Measurements from ENCODE around the gene FOXL2NB. TPM values are rescaled to one million over a fixed set of nuclear protein-coding genes. Genes with fewer than 3 reads are reported as not detected.

Gene FOXL2NB
- total and polyA plus RNA-seq, 10 of the 15 experiments (the other 5 are each of a cell fraction or from before 2014, with no cell fraction given), result not detected

DNA sequence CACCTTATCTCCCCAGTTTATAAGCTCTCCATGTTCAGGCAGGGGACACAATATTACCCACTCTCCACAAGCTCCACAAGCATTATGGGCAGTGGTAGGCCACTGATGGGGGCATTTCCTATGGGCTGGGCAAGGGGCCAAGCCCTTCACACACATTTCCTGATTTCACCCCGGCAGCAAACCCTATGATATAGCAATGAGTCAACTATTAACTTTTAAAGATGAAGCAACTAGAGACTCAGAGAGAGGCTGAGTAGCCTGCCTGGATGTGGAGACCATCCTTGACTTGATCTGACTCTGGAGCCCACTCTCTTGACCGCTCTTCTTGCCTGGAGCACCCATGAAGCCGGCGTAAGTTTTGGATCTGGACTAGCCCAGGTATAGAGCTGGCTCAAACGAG is 27.4 kb downstream of the FOXL2NB start:
- ATAC-seq (no peak), DNase-seq (ENCODE audit: low read depth, low spot score) (no peak), FAIRE-seq (no peak)
- H3K36me3 ChIP-seq (ENCODE audit: control insufficient read depth in 2 of 2, insufficient read depth in 2 of 2, low read length in 1 of 2), result no peaks in the 10 kb centered on the region
- no peak overlapping the region for H3K4me2 ChIP-seq (ENCODE audit: control insufficient read depth, insufficient read depth)
- no peak overlapping the region for H3K27ac ChIP-seq (ENCODE audit: control insufficient read depth, insufficient read depth)
- H3K27me3 ChIP-seq (replicated peaks in 1 of 2; ENCODE audit: control insufficient read depth in 2 of 2, insufficient read depth in 2 of 2, low read length in 1 of 2), result no peaks in the 10 kb centered on the region
- H3K4me3 ChIP-seq, result no peak overlapping the region
- intact Hi-C loops (cut with micrococcal nuclease; ENCODE audit: unreplicated experiment), result no loop called here
- no peaks in the 10 kb centered on the region for H3K79me2 ChIP-seq (ENCODE audit: control insufficient read depth, insufficient read depth, low read length)
- POLR2A ChIA-PET, result no interaction called here
- H3K4me1 ChIP-seq (ENCODE audit: control insufficient read depth, insufficient read depth, low read length), result no peaks in the 10 kb centered on the region
- CTCF ChIA-PET, result no interaction called here
- SMC1A ChIA-PET (ENCODE audit: uncharacterized antibody, unreplicated experiment), result no interaction called here
- 44% methylated on average over 5 of the region's 5 CpGs for WGBS (ENCODE audit: insufficient coverage, insufficient replicate concordance, low lambda C conversion rate, missing lambda C conversion rate)
- BruUV-seq (replicated peaks), result no TSS peak
- H2AFZ ChIP-seq (ENCODE audit: control insufficient read depth, low read depth, low read length), result no peak overlapping the region
- RAD21 ChIA-PET (ENCODE audit: unreplicated experiment), result no interaction called here
- no peak overlapping the region for H3K9ac ChIP-seq (ENCODE audit: control insufficient read depth, insufficient read depth, low read length)
- H3K9me3 ChIP-seq (replicated peaks; ENCODE audit: control insufficient read depth, insufficient read depth, low read length), result no peaks in the 10 kb centered on the region
- no peaks in the 10 kb centered on the region for H4K20me1 ChIP-seq (ENCODE audit: control insufficient read depth, insufficient read depth)
- in situ Hi-C loops (cut with MboI), result no loop called here
- TF ChIP-seq BCL11A (IDR thresholded peaks at IDR 0.05; ENCODE audit: low read depth, low read length) (no peak), PAX8 (IDR thresholded peaks at IDR 0.05) (no peak), MEF2A (IDR thresholded peaks at IDR 0.05; ENCODE audit: insufficient read depth, low read depth, low read length) (no peak), ZNF384 (IDR thresholded peaks at IDR 0.05; ENCODE audit: borderline replicate concordance, low read depth, low read length) (no peak), CHD2 (IDR thresholded peaks at IDR 0.05; ENCODE audit: borderline replicate concordance, low read depth, low read length) (no peak), EP300 (IDR thresholded peaks at IDR 0.05; ENCODE audit: borderline replicate concordance in 1 of 2, control insufficient read depth in 1 of 2, low read depth in 2 of 2, low read length in 2 of 2) (no peak), SUPT20H (IDR thresholded peaks at IDR 0.05; ENCODE audit: borderline replicate concordance, control insufficient read depth, low read depth, low read length) (no peak), KAT2A (conservative IDR thresholded peaks at IDR 0.05; ENCODE audit: control insufficient read depth, low read depth, low read length) (no peak), FOS (IDR thresholded peaks at IDR 0.05; ENCODE audit: borderline replicate concordance, extremely low read depth, insufficient read length) (no peak), HCFC1 (IDR thresholded peaks at IDR 0.05; ENCODE audit: low read length) (no peak), PML (IDR thresholded peaks at IDR 0.05; ENCODE audit: low read length) (no peak)
- TF ChIP-seq, protein P1, sequence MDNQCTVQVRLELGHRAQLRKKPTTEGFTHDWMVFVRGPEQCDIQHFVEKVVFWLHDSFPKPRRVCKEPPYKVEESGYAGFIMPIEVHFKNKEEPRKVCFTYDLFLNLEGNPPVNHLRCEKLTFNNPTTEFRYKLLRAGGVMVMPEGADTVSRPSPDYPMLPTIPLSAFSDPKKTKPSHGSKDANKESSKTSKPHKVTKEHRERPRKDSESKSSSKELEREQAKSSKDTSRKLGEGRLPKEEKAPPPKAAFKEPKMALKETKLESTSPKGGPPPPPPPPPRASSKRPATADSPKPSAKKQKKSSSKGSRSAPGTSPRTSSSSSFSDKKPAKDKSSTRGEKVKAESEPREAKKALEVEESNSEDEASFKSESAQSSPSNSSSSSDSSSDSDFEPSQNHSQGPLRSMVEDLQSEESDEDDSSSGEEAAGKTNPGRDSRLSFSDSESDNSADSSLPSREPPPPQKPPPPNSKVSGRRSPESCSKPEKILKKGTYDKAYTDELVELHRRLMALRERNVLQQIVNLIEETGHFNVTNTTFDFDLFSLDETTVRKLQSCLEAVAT (IDR thresholded peaks at IDR 0.05), result no peak
- TF ChIP-seq, protein P2, sequence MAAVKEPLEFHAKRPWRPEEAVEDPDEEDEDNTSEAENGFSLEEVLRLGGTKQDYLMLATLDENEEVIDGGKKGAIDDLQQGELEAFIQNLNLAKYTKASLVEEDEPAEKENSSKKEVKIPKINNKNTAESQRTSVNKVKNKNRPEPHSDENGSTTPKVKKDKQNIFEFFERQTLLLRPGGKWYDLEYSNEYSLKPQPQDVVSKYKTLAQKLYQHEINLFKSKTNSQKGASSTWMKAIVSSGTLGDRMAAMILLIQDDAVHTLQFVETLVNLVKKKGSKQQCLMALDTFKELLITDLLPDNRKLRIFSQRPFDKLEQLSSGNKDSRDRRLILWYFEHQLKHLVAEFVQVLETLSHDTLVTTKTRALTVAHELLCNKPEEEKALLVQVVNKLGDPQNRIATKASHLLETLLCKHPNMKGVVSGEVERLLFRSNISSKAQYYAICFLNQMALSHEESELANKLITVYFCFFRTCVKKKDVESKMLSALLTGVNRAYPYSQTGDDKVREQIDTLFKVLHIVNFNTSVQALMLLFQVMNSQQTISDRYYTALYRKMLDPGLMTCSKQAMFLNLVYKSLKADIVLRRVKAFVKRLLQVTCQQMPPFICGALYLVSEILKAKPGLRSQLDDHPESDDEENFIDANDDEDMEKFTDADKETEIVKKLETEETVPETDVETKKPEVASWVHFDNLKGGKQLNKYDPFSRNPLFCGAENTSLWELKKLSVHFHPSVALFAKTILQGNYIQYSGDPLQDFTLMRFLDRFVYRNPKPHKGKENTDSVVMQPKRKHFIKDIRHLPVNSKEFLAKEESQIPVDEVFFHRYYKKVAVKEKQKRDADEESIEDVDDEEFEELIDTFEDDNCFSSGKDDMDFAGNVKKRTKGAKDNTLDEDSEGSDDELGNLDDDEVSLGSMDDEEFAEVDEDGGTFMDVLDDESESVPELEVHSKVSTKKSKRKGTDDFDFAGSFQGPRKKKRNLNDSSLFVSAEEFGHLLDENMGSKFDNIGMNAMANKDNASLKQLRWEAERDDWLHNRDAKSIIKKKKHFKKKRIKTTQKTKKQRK (IDR thresholded peaks at IDR 0.05; ENCODE audit: low read depth, low read length), result no peak
- TF ChIP-seq, protein P3, sequence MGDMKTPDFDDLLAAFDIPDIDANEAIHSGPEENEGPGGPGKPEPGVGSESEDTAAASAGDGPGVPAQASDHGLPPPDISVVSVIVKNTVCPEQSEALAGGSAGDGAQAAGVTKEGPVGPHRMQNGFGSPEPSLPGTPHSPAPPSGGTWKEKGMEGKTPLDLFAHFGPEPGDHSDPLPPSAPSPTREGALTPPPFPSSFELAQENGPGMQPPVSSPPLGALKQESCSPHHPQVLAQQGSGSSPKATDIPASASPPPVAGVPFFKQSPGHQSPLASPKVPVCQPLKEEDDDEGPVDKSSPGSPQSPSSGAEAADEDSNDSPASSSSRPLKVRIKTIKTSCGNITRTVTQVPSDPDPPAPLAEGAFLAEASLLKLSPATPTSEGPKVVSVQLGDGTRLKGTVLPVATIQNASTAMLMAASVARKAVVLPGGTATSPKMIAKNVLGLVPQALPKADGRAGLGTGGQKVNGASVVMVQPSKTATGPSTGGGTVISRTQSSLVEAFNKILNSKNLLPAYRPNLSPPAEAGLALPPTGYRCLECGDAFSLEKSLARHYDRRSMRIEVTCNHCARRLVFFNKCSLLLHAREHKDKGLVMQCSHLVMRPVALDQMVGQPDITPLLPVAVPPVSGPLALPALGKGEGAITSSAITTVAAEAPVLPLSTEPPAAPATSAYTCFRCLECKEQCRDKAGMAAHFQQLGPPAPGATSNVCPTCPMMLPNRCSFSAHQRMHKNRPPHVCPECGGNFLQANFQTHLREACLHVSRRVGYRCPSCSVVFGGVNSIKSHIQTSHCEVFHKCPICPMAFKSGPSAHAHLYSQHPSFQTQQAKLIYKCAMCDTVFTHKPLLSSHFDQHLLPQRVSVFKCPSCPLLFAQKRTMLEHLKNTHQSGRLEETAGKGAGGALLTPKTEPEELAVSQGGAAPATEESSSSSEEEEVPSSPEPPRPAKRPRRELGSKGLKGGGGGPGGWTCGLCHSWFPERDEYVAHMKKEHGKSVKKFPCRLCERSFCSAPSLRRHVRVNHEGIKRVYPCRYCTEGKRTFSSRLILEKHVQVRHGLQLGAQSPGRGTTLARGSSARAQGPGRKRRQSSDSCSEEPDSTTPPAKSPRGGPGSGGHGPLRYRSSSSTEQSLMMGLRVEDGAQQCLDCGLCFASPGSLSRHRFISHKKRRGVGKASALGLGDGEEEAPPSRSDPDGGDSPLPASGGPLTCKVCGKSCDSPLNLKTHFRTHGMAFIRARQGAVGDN (IDR thresholded peaks at IDR 0.05), result no peak
- TF ChIP-seq, protein P4, sequence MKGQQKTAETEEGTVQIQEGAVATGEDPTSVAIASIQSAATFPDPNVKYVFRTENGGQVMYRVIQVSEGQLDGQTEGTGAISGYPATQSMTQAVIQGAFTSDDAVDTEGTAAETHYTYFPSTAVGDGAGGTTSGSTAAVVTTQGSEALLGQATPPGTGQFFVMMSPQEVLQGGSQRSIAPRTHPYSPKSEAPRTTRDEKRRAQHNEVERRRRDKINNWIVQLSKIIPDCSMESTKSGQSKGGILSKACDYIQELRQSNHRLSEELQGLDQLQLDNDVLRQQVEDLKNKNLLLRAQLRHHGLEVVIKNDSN (IDR thresholded peaks at IDR 0.05; ENCODE audit: borderline replicate concordance, extremely low read length, insufficient read depth, low read depth, low read length), result no peak
